AG08396 (cell line): Measurements from ENCODE around the gene UTY.

Source experiments
- DNase-seq: peaks from one replicate; pipeline ENCODE4 v3.0.0; 2012; ENCODE audit warnings: low spot score, mixed read lengths

UTY gene

DNA sequence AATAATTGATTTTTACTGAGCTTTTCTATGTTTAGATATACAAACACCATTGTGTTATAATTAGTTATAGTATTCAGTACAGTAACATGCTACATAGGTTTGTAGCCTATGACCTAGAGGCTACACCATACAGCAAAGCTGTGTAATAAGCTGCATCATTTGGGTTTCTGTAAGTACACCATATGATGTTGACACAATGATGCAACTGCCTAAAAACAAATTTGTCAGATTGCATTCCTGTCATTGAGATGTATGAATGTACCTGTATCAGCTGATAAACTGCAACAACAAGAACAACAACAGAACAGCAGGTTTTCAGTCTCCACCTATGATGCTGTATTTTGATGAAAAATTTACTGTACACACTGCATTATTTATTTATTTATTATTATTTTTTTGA is 64.3 kb downstream of the UTY start:
- no peak for DNase-seq

DNA sequence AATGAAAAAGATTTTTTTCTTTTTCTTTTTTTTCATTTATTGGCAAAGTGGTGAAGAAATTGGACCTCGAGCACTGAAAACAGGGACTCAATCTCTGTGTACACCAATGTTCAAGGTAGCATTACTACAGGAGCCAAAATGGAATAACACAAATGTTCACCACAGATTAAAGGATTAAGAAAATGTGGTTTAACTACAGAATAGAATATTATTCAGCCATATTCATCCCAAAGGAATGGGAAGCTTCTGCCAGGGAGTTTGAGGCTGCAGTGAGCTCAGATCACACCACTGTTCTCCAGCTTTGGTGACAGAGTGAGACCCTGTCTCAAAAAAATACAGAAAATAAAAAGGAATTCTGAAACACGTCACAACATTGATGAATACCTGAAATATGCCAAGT is 81.0 kb downstream of the UTY start:
- no peak for DNase-seq

DNA sequence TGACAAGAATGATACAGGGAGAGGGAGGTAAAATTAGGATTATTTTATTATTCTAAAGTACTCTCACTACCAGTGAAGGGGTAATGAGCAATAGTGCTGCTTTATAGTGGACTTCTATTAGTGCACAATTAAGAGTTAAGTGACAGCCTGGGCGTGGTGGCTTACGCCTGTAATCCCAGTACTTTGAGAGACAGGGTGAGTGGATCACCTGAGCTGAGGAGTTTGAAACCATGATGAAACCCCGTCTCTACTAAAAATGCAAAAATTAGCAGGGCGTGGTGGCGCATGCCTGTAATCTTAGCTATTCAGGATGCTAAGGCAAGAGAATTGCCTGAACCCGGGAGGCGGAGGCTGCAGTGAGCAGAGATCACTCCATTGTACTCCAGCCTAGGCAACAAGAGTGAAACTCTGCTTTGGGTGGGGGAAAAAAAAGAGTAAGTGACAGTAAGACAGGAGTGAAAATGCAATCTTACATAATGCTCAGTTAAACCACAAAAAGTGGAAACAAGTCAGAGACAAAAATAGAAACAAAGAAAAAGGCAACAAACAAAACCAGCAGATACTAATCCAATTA is 98.6 kb downstream of the UTY start:
- DNase-seq = no peak

- DNase-seq = no peak
Observed at GRCh38 chrY:13370868-13371800, 108.7 kb downstream of the UTY start.

DNA sequence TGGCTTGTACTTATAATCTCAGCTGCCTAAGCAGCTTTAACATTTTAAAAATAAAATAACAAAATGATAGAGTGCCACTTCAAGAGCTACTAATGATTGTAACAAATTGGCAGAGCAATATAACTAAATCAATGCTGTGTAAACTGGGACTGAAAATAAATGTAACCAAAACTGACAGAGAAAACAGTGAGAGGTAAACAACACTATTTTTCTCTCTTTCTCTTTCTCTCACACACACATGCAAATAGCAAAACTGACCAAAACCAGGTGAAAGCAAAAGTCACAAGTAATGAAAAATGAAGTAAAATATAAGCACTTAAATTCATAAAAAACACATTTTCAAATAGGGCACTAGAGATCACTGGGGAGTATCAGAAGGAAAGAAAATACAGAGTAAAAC is 109.6 kb downstream of the UTY start:
- no peak for DNase-seq

- no peak for DNase-seq
Observed at GRCh38 chrY:13368513-13368845, 111.4 kb downstream of the UTY start.

- no peak for DNase-seq
Observed at GRCh38 chrY:13363641-13364040, 116.2 kb downstream of the UTY start.

- no peak for DNase-seq
Observed at GRCh38 chrY:13362662-13363061, 117.2 kb downstream of the UTY start.

GRCh38 chrY:13361656-13362636 is 117.9 kb downstream of the UTY start:
- DNase-seq = no peak

DNA sequence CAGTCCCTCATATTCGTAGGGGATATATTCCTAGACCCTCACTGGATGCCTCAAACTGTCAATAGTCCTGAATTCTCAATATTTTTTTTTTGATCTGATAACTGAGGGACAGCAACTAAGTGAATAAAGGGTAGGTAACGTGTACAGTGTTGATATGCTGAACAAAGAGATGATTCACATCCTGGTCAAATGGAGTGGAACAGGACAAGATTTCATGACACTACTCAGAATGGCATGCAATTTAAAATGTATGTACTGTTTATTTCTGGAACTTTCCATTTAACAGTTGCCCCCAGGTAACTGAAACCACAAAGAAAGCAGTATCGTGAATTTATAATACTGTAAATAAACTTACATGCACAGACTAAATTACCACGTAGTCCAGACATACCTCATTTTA is 128.4 kb downstream of the UTY start:
- no peak for DNase-seq

DNA sequence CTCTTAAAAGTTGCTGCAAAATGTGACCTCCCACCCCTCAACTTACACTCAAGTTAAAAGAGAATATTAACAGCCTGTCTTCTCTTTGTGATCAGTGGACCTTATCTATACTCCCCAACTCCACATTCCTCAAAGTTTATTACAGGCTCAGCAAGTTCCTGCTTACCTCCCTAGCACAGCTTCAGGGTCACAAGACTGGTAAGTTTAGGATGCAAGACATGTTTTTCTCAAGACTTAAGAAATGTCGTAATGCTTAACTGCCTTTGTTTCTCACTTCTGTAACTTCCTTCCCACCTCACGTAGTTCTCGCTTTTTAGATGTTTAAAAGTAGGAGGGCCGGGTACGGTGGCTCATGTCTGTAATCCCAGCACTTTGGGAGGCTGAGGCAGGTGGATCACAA is 132.7 kb downstream of the UTY start:
- no peak for DNase-seq

DNA sequence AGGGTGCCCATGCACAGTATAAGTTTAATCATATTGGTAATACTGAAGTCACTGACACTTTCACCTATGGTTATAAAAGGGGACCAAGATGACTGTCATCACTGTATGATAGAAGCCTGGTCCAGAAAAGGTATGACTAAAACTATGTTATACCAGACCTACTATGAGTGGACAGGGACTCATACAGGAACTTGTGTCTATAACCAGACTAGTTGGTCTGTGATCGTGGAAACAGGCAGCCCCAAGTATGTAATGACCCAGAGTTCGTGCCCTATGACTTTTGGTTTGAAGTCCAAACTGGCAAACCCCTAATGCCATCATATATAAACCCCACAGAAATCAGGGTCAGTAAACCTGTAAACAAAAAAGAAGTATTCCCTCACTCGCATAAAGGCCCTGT is 134.3 kb downstream of the UTY start:
- no peak for DNase-seq

DNA sequence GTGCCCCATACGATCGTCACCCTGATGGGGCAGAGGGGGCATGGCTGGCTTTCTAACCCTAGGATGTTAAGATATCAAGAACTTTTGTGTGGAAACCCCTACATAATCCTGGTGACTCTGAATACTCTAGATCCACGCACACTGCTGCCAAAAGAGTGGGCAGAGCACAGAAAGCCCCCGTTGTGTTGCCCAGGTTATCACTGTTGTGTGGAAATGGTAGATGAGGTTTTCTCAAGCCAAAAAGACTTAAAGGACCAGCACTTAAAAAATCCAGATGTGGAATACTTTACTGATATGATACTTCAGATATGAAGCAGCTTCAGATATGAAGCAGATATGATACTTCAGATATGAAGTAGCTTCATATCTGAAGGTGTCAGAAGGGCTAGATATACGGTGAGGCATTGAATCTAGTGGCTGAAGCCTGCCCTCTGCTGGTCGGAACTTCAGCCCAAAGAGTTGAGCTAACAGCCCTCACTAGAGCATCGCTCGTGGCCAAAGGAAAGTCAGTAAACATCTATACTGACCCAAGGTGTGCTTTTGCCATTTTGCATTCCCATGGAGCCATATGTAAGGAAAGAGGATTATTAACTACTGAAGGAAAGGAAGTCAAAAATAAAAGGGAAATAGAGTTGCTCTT is 136.4 kb downstream of the UTY start:
- DNase-seq = no peak

DNA sequence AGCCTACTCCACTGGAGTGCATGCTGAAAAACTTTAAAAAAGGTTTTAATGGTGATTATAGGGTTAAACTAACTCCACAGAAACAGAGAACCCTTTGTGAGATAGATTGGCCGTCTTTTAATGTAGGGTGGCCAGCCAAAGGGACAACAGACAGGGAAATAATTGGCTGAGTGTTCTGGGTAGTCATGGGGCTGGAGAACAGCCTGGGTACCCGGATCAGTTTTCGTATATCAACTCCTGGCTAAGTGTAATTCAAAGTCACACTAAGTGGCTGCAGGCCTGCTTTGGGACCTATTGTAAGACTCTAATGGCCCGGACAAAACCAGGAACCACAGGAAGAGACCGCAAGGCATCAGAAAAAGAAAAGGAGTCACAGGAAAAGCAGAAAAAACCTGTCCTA is 139.9 kb downstream of the UTY start:
- DNase-seq = no peak

DNA sequence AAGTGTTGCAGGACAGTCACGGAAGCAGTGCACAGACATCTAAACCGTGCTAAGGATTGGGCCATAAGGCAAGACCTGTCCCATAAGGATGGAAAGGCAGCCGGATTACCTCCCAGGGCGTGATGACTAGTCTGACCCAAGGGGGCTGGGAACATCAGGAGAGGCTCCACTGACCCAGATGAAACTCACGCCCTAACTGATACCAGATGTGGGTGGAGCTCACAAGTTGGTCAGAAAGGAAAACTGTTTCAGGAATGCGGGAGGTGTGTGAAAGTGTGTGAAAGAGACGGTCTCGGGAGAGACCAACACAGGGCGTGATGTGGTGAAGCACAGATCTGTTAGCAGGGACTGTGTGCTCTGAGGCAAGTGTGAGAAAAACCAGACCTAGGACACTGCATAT is 140.5 kb downstream of the UTY start:
- DNase-seq = no peak

DNA sequence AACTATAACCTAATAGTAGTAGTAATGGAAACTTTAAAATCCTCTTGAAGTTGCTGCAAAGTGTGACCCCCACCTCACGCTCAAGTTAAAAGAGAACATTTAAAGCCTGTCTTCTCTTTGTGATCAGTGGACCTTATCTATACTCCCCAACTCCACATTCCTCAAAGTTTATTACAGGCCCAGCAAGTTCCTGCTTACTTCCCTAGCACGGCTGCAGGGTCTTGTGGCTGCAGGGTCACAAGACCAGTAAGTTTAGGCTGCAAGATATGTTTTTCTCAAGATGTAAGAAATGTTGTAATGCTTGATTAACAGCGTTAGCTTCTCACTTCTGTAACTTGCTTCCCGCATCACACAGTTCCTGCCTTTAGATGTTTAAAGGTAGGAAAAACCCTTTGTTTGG is 141.1 kb downstream of the UTY start:
- DNase-seq = no peak

GRCh38 chrY:13337934-13338333 is 141.9 kb downstream of the UTY start:
- no peak for DNase-seq

DNA sequence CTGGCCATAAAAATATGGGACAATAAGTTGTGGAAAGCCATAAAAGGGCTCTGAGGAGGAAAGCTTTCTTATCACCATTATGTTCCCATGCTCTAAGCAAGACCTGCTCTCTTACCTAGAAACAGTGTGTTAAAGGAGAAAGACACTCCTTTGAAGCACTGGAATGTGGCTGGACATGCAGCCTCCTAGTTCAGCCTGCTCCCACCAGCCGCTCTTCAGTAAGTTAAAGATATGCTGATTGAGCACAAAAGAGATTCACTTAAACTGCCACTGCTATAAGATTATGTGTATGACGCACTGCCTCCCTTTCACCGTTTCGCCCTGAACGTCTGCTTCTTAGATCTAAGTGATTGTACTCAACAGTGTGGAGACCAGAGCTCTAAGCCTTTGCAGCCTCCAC is 146.0 kb downstream of the UTY start:
- no peak for DNase-seq

DNA sequence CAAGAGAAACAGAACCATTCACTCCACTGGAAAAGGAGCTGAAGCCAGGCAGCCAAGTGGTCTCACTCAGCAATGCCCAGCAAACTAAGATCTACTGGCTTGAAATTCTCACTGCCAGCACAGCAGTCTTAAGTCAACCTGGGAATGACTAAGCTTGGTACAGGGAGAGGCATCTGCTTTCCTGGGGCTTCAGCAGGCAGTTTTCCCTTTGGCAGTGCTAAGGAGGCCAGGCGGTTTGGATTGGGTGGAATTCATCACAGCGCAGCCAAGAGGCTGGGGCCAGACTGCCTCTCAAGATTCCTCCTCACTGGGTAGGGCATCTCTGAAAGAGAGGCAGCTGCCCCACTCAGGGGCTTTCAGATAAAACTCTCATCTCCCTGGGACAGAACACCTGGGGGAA is 149.2 kb downstream of the UTY start:
- no peak for DNase-seq

DNA sequence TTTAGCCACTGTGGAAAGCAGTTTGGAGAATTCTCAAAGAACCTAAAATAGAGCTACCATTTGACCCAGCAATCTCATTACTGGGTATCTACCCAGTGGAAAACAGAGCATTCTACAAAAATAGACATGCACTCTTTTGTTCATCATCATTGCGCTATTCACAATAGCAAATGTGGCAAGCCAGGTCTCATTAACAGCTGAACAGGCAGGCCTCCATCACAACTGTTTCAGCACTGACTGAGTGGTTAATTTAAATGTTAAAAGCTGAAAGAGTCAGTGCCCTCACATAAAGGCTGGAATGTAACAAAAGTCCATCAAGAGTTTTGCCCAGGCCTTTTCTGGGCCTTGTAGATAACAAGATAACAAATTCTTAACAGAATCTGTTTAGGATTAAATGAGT is 166.9 kb downstream of the UTY start:
- no peak for DNase-seq

- DNase-seq = no peak
Observed at GRCh38 chrY:13307959-13308358, 171.9 kb downstream of the UTY start.

GRCh38 chrY:13300795-13301194 is 179.0 kb downstream of the UTY start:
- no peak for DNase-seq
